Stimulated activated memory B cell treated with anti-CD40 and anti-IgM and Interleukin-4, amounts not matched to agents 10 μg/mL and 1 μg/mL and 100 μg/mL, for 72 hours (primary cell): ENCODE results near the gene KLHL28.
"Not testable (repeated sequence)": the region's sequence is repeated elsewhere in the genome, so short reads cannot be mapped to it uniquely, and the experiment has no call there.

ENCODE experiments used
- ATAC-seq: fragments of 150-1000 bp; cut with Tn5 transposase; 2 replicates; pipeline ENCODE4 v1.10.0; 2021
- H3K27ac Mint-ChIP-seq: one replicate; pipeline ENCODE4 v1.8.0; 2022; ENCODE audit warnings: mild to moderate bottlenecking, mixed read lengths
- H3K27me3 Mint-ChIP-seq: one replicate; pipeline ENCODE4 v1.8.0; 2022; ENCODE audit warnings: mixed read lengths
- H3K36me3 Mint-ChIP-seq: one replicate; pipeline ENCODE4 v1.8.0; 2022; ENCODE audit warnings: mixed read lengths
- H3K4me1 Mint-ChIP-seq: one replicate; pipeline ENCODE4 v1.8.0; 2022; ENCODE audit warnings: mixed read lengths
- H3K4me3 Mint-ChIP-seq: one replicate; pipeline ENCODE4 v1.8.0; 2022; ENCODE audit warnings: mild to moderate bottlenecking, moderate library complexity, mixed read lengths
- H3K9me3 Mint-ChIP-seq: one replicate; pipeline ENCODE4 v1.8.0; 2022; ENCODE audit warnings: mixed read lengths

KLHL28 gene

DNA sequence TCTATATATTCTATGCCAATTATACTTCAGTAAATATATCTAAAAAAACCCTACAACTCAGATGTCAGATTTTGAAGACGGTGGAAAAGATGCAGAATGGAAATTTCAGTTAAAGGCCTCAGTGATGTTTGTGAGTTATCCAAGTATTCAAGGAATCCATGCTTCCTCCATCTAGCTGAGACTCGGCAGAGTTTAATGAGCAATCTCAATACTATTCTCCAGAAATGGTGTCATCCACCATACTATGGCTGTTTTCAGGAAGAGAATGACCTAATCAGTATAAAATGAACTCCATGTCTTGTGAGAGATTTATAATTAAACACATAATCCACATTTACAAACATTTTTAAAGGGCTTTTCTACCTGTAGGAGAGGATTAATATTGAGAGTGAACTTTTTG, 66.0 kb downstream of the KLHL28 start:
- no peak for ATAC-seq
- Mint-ChIP-seq H3K4me3 (no peak overlapping the region), H3K4me1 (peaks cover 15% of the 10 kb centered on the region), H3K27me3 (no peaks in the 10 kb centered on the region), H3K9me3 (no peaks in the 10 kb centered on the region), H3K27ac (no peak overlapping the region), H3K36me3 (no peaks in the 10 kb centered on the region)

DNA sequence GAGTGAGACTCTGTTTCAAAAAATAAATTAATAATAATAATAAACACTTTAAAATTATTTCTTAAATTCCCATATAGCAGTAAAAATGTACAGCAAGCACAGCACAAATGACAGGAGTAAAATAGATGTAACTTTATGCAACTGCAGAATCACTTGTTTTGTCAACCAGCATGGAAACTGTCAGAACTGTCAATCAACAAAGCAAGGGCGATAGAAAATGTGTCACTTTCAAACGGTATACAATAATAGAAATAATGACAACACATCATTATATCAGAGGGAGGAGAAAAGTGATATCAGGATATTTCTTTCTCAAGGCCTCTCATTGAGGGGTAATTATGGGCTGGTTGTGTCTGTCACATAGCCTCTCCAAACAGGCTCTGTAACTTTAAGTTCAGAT, 68.2 kb downstream of the KLHL28 start:
- H3K36me3 Mint-ChIP-seq: no peaks in the 10 kb centered on the region
- no peak for ATAC-seq
- H3K27ac Mint-ChIP-seq: no peak overlapping the region
- H3K4me3 Mint-ChIP-seq: no peak overlapping the region
- no peaks in the 10 kb centered on the region for H3K27me3 Mint-ChIP-seq
- peaks cover 9% of the 10 kb centered on the region for H3K4me1 Mint-ChIP-seq
- H3K9me3 Mint-ChIP-seq: no peaks in the 10 kb centered on the region

- not testable (repeated sequence) for H3K4me3 Mint-ChIP-seq, H3K4me1 Mint-ChIP-seq, H3K27ac Mint-ChIP-seq, H3K27me3 Mint-ChIP-seq, H3K36me3 Mint-ChIP-seq, ATAC-seq, H3K9me3 Mint-ChIP-seq
These were observed 69.9 kb downstream of the KLHL28 start for GRCh38 chr14:44891726-44892372.

DNA sequence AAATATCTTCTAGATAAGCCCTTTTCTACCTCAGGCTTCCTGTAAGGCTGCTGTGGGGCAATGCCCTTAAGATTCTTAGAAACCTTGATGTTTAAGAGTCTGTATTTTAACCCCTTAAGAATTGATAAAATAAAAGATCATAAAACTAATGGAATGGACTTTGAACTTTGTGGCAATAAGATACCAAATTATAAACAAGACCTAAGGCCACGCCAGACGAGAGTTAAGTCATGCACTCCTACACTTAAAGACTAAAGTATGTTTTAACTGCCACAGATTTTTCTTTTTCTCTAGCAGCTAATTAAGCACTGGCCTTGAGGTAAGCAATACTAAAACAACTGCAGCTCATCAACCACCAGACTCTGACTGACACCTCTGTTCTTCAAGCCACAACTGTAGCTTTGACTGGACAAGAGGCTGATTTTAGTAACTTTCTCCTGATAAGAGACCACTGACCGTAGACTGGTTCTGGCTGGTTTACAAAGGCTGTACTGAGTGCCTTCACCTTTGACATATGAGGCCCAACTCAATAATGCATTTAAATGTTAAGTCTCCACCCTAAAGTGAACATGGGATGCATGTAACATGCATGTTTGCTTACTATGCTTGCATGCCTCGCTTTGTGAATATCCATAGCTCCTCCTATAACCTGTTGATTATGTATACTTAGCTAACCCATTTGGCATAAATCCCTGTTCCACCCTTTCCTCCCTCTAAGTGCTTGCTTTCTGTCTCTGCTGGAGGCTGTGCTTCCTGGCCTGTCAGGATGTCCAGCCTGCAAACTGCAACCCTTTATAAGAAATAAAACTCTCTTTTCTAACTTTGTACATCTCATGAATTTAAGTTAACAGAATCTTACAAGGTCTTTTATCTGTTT, 71.9 kb downstream of the KLHL28 start:
- no peak overlapping the region for H3K27ac Mint-ChIP-seq
- H3K4me1 Mint-ChIP-seq: no peaks in the 10 kb centered on the region
- H3K9me3 Mint-ChIP-seq: peaks cover 3% of the 10 kb centered on the region
- no peak overlapping the region for H3K4me3 Mint-ChIP-seq
- no peak for ATAC-seq
- no peaks in the 10 kb centered on the region for H3K36me3 Mint-ChIP-seq
- H3K27me3 Mint-ChIP-seq: no peaks in the 10 kb centered on the region

DNA sequence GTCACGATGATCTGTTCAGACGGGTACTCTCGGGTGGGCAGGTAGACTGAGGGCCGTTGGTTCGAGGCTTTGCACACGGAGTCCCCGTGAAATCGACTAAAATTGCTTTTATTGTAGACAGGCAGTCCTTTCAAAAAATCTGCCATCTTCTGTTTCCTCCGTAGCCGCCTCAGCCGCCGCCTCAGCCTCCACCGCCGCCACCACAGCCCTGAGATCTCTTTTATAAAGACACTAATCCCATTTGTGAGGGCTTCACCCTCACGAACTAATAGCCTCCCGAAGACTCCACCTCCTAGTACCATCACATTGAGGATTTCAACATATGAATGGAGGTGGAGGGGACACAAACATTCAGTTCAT, 74.2 kb downstream of the KLHL28 start:
- Mint-ChIP-seq H3K9me3 (peaks cover 7% of the 10 kb centered on the region), H3K27ac (no peak overlapping the region), H3K4me3 (no peak overlapping the region), H3K4me1 (no peaks in the 10 kb centered on the region), H3K36me3 (peaks cover 2% of the 10 kb centered on the region), H3K27me3 (peaks cover under 1% of the 10 kb centered on the region)
- no peak for ATAC-seq

DNA sequence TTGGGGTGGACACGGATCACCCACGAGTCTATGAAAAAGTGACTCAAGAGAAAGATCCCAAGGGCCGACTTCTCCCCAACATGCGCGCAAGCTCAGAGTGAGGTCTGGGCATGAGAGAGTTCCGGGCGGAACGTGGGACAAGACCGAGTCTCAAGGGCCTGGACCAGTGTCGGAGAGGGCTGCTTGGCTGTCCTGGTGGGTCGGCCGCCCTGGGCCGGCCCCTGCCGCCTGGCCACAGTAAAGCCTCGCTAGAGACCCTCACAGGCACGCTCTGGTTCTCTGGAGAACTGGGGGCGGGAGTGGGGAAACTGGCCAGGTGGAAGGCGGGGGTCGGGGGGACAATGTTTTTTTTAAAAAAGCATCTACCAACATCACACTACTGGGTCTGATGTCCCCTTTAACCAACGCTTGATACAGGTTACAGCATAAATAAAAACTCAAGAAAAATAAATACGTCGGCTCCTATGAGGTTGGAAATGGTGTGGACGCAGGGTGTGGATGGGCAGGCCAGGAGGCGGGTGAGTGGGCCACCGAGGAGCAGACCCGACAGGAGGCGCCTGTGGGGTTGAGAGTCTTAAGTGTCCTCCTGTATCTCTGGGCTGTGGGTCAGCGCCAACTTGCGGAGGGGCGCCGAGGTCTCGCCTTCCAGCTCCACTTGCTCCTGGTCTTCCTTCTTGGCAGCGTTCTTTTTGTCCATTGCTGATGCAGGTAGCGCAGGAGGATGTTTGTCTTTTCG, 74.7 kb downstream of the KLHL28 start:
- peaks cover 13% of the 10 kb centered on the region for H3K9me3 Mint-ChIP-seq
- no peak overlapping the region for H3K4me3 Mint-ChIP-seq
- no peaks in the 10 kb centered on the region for H3K4me1 Mint-ChIP-seq
- H3K27ac Mint-ChIP-seq: no peak overlapping the region
- H3K27me3 Mint-ChIP-seq: peaks cover 6% of the 10 kb centered on the region
- no peak for ATAC-seq
- peaks cover 7% of the 10 kb centered on the region for H3K36me3 Mint-ChIP-seq

- Mint-ChIP-seq H3K27ac (no peak overlapping the region), H3K36me3 (peaks cover 18% of the 10 kb centered on the region), H3K27me3 (peaks cover 37% of the 10 kb centered on the region), H3K4me1 (no peaks in the 10 kb centered on the region), H3K9me3 (peaks cover 21% of the 10 kb centered on the region), H3K4me3 (no peak overlapping the region)
- ATAC-seq: no peak
These were observed 81.0 kb downstream of the KLHL28 start for GRCh38 chr14:44880791-44881190.
